ENCODE measurements around the gene CYFIP2. TPM values are rescaled to one million over a fixed set of nuclear protein-coding genes. Genes with fewer than 3 reads are reported as not detected.

The CYFIP2 gene
- polyA plus RNA-seq, 1 donor from 2014 or later, result 59.7 TPM

- Histone ChIP-seq H3K27me3 (ENCODE audit: insufficient read depth, low read depth, low read length) (no peaks in the 10 kb centered on the region), H3K9me2 (ENCODE audit: insufficient read depth, low read length) (no peaks in the 10 kb centered on the region), H3K79me2 (replicated peaks; ENCODE audit: insufficient read depth, low read length) (no peaks in the 10 kb centered on the region), H3K27ac (ENCODE audit: low read length) (peak overlapping the region; percentile 78), H3K9ac (ENCODE audit: low read length) (peak overlapping the region; percentile 57), H4K20me1 (ENCODE audit: insufficient read depth) (no peaks in the 10 kb centered on the region), H3K4me2 (ENCODE audit: low read length) (peak overlapping the region; percentile 37), H3K4me3 (ENCODE audit: low read length) (peak overlapping the region; percentile 52), H3K9me3 (ENCODE audit: low read length) (no peaks in the 10 kb centered on the region), H2AFZ (ENCODE audit: low read depth, low read length) (peak overlapping the region; percentile 12), H3F3A (ENCODE audit: insufficient read depth, low read length, poor library complexity, severe bottlenecking) (no peaks in the 10 kb centered on the region), H3K36me3 (ENCODE audit: insufficient read depth, low read length) (peaks cover 7% of the 10 kb centered on the region)
- TF ChIP-seq REST (IDR thresholded peaks at IDR 0.05; ENCODE audit: borderline replicate concordance) (peak; percentile 15), SMC3 (conservative IDR thresholded peaks at IDR 0.05; ENCODE audit: poor library complexity) (no peak)
Measured at GRCh38 chr5:157345067-157345466, 79.1 kb downstream of the CYFIP2 start.

- Histone ChIP-seq H3K4me3 (ENCODE audit: low read length) (peak overlapping the region; percentile 52), H3K27me3 (ENCODE audit: insufficient read depth, low read depth, low read length) (no peaks in the 10 kb centered on the region), H2AFZ (ENCODE audit: low read depth, low read length) (peak overlapping the region; percentile 12), H4K20me1 (ENCODE audit: insufficient read depth) (no peaks in the 10 kb centered on the region), H3K9me3 (ENCODE audit: low read length) (no peaks in the 10 kb centered on the region), H3K9me2 (ENCODE audit: insufficient read depth, low read length) (no peaks in the 10 kb centered on the region), H3K36me3 (ENCODE audit: insufficient read depth, low read length) (peaks cover 7% of the 10 kb centered on the region), H3K4me2 (ENCODE audit: low read length) (peak overlapping the region; percentile 37), H3K27ac (ENCODE audit: low read length) (peak overlapping the region; percentile 78), H3F3A (ENCODE audit: insufficient read depth, low read length, poor library complexity, severe bottlenecking) (no peaks in the 10 kb centered on the region), H3K9ac (ENCODE audit: low read length) (peak overlapping the region; percentile 57), H3K79me2 (replicated peaks; ENCODE audit: insufficient read depth, low read length) (no peaks in the 10 kb centered on the region)
- TF ChIP-seq TAF1 (IDR thresholded peaks at IDR 0.05; ENCODE audit: low read depth), result no peak
- TF ChIP-seq RAD21 (conservative IDR thresholded peaks at IDR 0.05), result peak; percentile 53
- peak; percentile 52 for TF ChIP-seq SMC3 (conservative IDR thresholded peaks at IDR 0.05; ENCODE audit: poor library complexity)
- TF ChIP-seq REST (IDR thresholded peaks at IDR 0.05; ENCODE audit: borderline replicate concordance), result peak; percentile 18
- peak; percentile 49 for TF ChIP-seq EP300 (conservative IDR thresholded peaks at IDR 0.05; ENCODE audit: poor library complexity, severe bottlenecking)
- peak; percentile 68 for TF ChIP-seq POLR2AphosphoS5 (IDR thresholded peaks at IDR 0.05)
- peak; percentile 48 for TF ChIP-seq CTCF (IDR thresholded peaks at IDR 0.05; ENCODE audit: poor library complexity, severe bottlenecking)
- peak; percentile 93 for TF ChIP-seq MXI1 (conservative IDR thresholded peaks at IDR 0.05; ENCODE audit: poor library complexity, severe bottlenecking)
- no peak for TF ChIP-seq EZH2 (IDR thresholded peaks at IDR 0.05; ENCODE audit: borderline replicate concordance, insufficient read depth, low read length, poor library complexity, severe bottlenecking)
Measured at GRCh38 chr5:157345485-157345884, 79.6 kb downstream of the CYFIP2 start.
